Tibial artery (tissue), 4 donors: ENCODE measurements around the gene MIA3.

ENCODE experiments used
- DNase-seq, 2 donors: peaks; one replicate each; pipeline ENCODE4 v3.0.0-alpha.2; 2019
- H3K27ac ChIP-seq, 2 donors: fragments of 200-600 bp; sonication (generic) in 1 of 2; 1 replicate in 1 of 2; 2 replicates in 1 of 2; pipeline ENCODE4 v1.5.1; 2018 to 2019; ENCODE audit warnings: mild to moderate bottlenecking in 1 of 2
- H3K27me3 ChIP-seq, 2 donors: fragments of 200-600 bp; sonication (generic) in 1 of 2; one replicate each; pipeline versions ENCODE4 v1.5.1 to v1.6.0; 2016 to 2019
- H3K36me3 ChIP-seq, 3 donors: fragments of 200-600 bp; sonication (generic) in 2 of 3; one replicate each; pipeline ENCODE4 v1.5.1; 2016 to 2019; ENCODE audit warnings: mild to moderate bottlenecking in 2 of 3
- H3K4me1 ChIP-seq, 4 donors: fragments of 200-600 bp; sonication (generic) in 2 of 4; 1 replicate in 3 of 4; 2 replicates in 1 of 4; pipeline ENCODE4 v1.5.1; 2016 to 2019
- H3K4me3 ChIP-seq, 2 donors: fragments of 200-600 bp; sonication (generic) in 1 of 2; 1 replicate in 1 of 2; 2 replicates in 1 of 2; pipeline ENCODE4 v1.5.1; 2018 to 2019; ENCODE audit warnings: mild to moderate bottlenecking in 2 of 2
- H3K9me3 ChIP-seq, 3 donors: fragments of 200-600 bp; sonication (generic) in 1 of 3; one replicate each; pipeline ENCODE4 v1.5.1; 2016 to 2019
- intact Hi-C: fragments of 100-400 bp; cut with DNase I; formaldehyde crosslinking; loops from one replicate; pipeline ENCODE4 v1.15.0; 2023; ENCODE audit warnings: low total_unique reads
- TF ChIP-seq, protein P1 (sequence below), 2 experiments: fragments of 200-600 bp in 1 of 2; fragments of 450-650 bp in 1 of 2; IDR thresholded peaks; one replicate each; pipeline ENCODE4 v1.5.1; 2017 to 2019; ENCODE audit warnings: antibody characterized with exemption in 2 of 2, mild to moderate bottlenecking in 1 of 2, moderate library complexity in 1 of 2

MIA3 gene

DNA sequence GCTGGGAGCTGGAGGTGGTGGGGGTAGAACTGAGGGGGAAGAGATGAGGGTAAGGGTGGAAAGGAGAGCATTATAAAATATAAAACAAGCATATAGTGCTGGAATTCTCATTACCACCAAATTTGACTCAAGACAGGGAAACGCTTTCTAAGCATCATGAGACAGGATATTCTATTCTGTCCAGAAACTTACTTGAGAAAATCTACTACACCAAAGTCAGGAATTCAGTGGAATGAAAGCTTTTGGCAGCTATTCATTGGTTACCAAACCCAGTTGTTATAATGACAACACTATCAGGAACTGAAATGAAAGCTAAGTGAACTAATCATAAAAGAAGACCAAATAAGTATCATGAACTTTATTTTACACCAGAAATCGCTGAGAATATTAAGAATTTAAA lies 79.9 kb downstream of the MIA3 start:
- Histone ChIP-seq H3K27me3 (no peaks in the 10 kb centered on the region), H3K4me1 (peaks cover 0 to 4% (median 0%) of the 10 kb centered on the region in 4 donors), H3K4me3 (no peak overlapping the region), H3K27ac (no peak overlapping the region), H3K36me3 (peaks cover 7 to 36% (median 30%) of the 10 kb centered on the region in 3 donors), H3K9me3 (no peaks in the 10 kb centered on the region)
- DNase-seq = no peak
- TF ChIP-seq, protein P1, sequence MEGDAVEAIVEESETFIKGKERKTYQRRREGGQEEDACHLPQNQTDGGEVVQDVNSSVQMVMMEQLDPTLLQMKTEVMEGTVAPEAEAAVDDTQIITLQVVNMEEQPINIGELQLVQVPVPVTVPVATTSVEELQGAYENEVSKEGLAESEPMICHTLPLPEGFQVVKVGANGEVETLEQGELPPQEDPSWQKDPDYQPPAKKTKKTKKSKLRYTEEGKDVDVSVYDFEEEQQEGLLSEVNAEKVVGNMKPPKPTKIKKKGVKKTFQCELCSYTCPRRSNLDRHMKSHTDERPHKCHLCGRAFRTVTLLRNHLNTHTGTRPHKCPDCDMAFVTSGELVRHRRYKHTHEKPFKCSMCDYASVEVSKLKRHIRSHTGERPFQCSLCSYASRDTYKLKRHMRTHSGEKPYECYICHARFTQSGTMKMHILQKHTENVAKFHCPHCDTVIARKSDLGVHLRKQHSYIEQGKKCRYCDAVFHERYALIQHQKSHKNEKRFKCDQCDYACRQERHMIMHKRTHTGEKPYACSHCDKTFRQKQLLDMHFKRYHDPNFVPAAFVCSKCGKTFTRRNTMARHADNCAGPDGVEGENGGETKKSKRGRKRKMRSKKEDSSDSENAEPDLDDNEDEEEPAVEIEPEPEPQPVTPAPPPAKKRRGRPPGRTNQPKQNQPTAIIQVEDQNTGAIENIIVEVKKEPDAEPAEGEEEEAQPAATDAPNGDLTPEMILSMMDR (IDR thresholded peaks at IDR 0.05) = no peak
- intact Hi-C loops = no loop called here

DNA sequence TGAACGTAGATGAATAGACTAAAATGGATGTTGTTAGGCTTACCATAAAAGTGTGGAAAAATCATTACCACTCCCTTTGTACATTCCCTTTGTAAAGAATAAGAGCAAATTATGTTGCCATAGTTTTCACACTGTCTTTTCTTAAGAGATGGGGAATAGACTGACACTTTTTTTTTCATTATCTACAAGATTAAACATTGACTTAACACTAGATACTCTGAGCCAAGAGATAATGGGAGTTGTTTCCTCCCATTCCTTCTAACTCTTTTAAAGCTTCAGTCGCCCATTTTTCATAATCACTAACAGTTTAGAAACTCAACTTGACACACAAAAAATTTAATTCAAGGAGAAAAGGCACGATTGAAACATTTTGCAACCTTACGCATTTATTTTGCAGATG lies 84.3 kb downstream of the MIA3 start:
- intact Hi-C loops = no loop called here
- H3K27me3 ChIP-seq = no peaks in the 10 kb centered on the region
- H3K4me3 ChIP-seq = no peak overlapping the region
- peaks cover 0 to 36% (median 30%) of the 10 kb centered on the region in 3 donors for H3K36me3 ChIP-seq
- H3K4me1 ChIP-seq = peaks cover 0 to 4% (median 0%) of the 10 kb centered on the region in 4 donors
- no peak overlapping the region for H3K27ac ChIP-seq
- no peaks in the 10 kb centered on the region for H3K9me3 ChIP-seq
- no peak for DNase-seq
- TF ChIP-seq, protein P1 (IDR thresholded peaks at IDR 0.05) = no peak

DNA sequence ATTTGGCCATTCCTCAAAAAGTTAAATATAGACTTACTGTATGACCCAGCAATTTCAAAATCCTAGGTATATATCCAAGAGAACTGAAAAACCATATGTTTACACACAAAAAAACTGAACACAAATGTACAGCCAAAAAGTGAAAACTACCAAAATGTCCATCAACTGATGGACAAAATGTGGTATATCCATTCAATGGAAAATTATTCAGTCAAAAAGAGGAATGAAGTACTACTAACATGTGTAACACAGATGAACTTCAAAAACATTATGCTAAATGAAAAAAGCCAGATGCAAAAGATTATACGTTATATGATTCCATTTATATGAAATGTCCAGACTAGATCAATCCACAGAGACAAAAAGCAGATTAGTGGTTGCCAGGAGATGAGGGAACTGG lies 86.4 kb downstream of the MIA3 start:
- no peaks in the 10 kb centered on the region for H3K27me3 ChIP-seq
- no peaks in the 10 kb centered on the region for H3K9me3 ChIP-seq
- no peak for DNase-seq
- peaks cover 0 to 5% (median 1%) of the 10 kb centered on the region in 4 donors for H3K4me1 ChIP-seq
- intact Hi-C loops = no loop called here
- H3K36me3 ChIP-seq = peaks cover 0 to 30% (median 28%) of the 10 kb centered on the region in 3 donors
- TF ChIP-seq, protein P1 (IDR thresholded peaks at IDR 0.05) = no peak
- no peak overlapping the region for H3K4me3 ChIP-seq
- no peak overlapping the region for H3K27ac ChIP-seq

DNA sequence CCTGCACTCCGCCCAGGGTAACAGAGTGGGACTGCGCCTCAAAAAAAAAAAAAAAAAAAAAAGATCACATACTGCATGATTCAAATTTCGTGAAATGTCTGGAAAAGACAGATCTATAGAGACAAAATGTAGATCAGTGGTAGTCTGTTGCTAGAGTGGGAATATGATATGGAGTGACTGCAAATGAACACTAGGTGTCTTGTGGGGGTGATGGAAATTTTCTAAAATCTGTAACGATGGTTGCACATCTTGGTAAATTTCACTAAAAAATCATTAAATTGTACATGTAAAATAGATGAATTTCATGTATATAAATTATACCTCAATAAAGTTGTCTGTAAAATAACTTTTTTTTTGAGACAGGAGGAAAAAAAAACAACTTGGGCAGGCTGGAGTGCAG lies 88.9 kb downstream of the MIA3 start:
- TF ChIP-seq, protein P1 (IDR thresholded peaks at IDR 0.05) = no peak
- intact Hi-C loops = no loop called here
- no peaks in the 10 kb centered on the region for H3K9me3 ChIP-seq
- peaks cover 0 to 10% (median 9%) of the 10 kb centered on the region in 3 donors for H3K36me3 ChIP-seq
- no peak for DNase-seq
- H3K27me3 ChIP-seq = no peaks in the 10 kb centered on the region
- H3K4me1 ChIP-seq = peaks cover 0 to 24% (median 15%) of the 10 kb centered on the region in 4 donors
- no peak overlapping the region for H3K4me3 ChIP-seq
- H3K27ac ChIP-seq = no peak overlapping the region

DNA sequence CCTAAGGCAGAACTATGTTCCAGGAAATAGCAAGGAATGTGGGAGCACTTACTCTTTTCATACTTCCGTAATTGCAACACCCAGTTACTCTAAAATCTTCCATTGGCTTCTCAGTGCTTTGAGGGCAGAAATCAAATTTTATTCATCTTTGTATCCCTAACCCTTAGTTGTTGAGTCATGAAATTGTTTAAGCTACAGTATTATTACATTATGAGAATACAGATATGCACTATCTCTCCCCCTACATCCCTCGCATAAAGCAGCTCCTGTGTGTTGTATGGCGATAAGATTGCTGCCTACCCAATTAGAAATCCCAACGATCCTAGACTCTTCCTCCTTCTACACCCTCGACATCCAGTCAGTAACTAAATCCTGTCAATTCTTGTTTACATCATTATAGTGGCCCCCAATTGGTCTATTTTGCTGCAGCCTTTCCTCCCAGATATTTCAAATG lies 91.8 kb downstream of the MIA3 start:
- intact Hi-C loops = loop anchor here (10.0 kb wide), 1 partner anchor 65 kb away; no protein-coding TSS in a partner anchor
- H3K4me1 ChIP-seq = peaks cover 0 to 31% (median 20%) of the 10 kb centered on the region in 4 donors
- no peaks in the 10 kb centered on the region for H3K36me3 ChIP-seq
- no peak overlapping the region for H3K4me3 ChIP-seq
- DNase-seq = no peak
- H3K27me3 ChIP-seq = no peaks in the 10 kb centered on the region
- no peak overlapping the region for H3K27ac ChIP-seq
- no peaks in the 10 kb centered on the region for H3K9me3 ChIP-seq
- TF ChIP-seq, protein P1 (IDR thresholded peaks at IDR 0.05) = no peak
